Muscle of arm (tissue), 14 donors: ENCODE results near the gene CEP89. TPM values are rescaled to one million over a fixed set of nuclear protein-coding genes. Genes with fewer than 3 reads are reported as not detected.
"Not testable (repeated sequence)": the region's sequence is repeated elsewhere in the genome, so short reads cannot be mapped to it uniquely, and the experiment has no call there.

Experiments
- DNase-seq: peaks from one replicate; pipeline ENCODE4 v3.0.0-alpha.2; 2013
- long read RNA-seq, 11 donors: transcript quantifications; one replicate each; lab custom pipeline, GENCODE V29; 2026
- polyA plus RNA-seq, 12 donors: library from polyadenylated mRNA; unstranded; fragments of 120-200 nt; gene quantifications; one replicate each; pipeline ENCODE4 v1.2.1, GENCODE V29; 2013; ENCODE audit not compliant: insufficient read length in 12 of 12

Gene CEP89
- polyA plus RNA-seq, result 10 to 100 TPM in 11 of 12 donors, not detected in 1; 16.9 to 31.0 (median 18.8) TPM
- long read RNA-seq, donor 1, transcript CEP89-207 (2 exons, 2,903 nt), result major isoform, 5 of 6 reads
- long read RNA-seq, donor 1, partial matches to known transcripts, result 0 of 6 reads
- long read RNA-seq, donor 1, other reads (novel, unspliced or antisense), result 0 of 6 reads
- long read RNA-seq, donor 2, full-length matches to known transcripts, result 2 of 2 reads
- long read RNA-seq, donor 2, partial matches to known transcripts, result 0 of 2 reads
- long read RNA-seq, donor 2, other reads (novel, unspliced or antisense), result 0 of 2 reads
- long read RNA-seq, donor 3, partial matches to known transcripts, result 0 of 2 reads
- long read RNA-seq, donor 3, other reads (novel, unspliced or antisense), result 0 of 2 reads
- long read RNA-seq, donor 4, result 0 reads
- long read RNA-seq, donor 5, partial matches to known transcripts, result 8 of 12 reads
- long read RNA-seq, donor 5, other reads (novel, unspliced or antisense), result 0 of 12 reads
- long read RNA-seq, donor 6, partial matches to known transcripts, result 0 of 1 reads
- long read RNA-seq, donor 6, other reads (novel, unspliced or antisense), result 0 of 1 reads
- long read RNA-seq, donor 7, partial matches to known transcripts, result 0 of 1 reads
- long read RNA-seq, donor 7, other reads (novel, unspliced or antisense), result 0 of 1 reads
- long read RNA-seq, donor 8, full-length matches to known transcripts, result 2 of 8 reads
- long read RNA-seq, donor 8, partial matches to known transcripts, result 6 of 8 reads
- long read RNA-seq, donor 8, other reads (novel, unspliced or antisense), result 0 of 8 reads
- long read RNA-seq, donor 9, full-length matches to known transcripts, result 8 of 8 reads
- long read RNA-seq, donor 9, partial matches to known transcripts, result 0 of 8 reads
- long read RNA-seq, donor 9, other reads (novel, unspliced or antisense), result 0 of 8 reads
- long read RNA-seq, donor 10, partial matches to known transcripts, result 0 of 3 reads
- long read RNA-seq, donor 10, other reads (novel, unspliced or antisense), result 0 of 3 reads
- long read RNA-seq, donor 11, full-length matches to known transcripts, result 4 of 4 reads
- long read RNA-seq, donor 11, partial matches to known transcripts, result 0 of 4 reads
- long read RNA-seq, donor 11, other reads (novel, unspliced or antisense), result 0 of 4 reads

DNA sequence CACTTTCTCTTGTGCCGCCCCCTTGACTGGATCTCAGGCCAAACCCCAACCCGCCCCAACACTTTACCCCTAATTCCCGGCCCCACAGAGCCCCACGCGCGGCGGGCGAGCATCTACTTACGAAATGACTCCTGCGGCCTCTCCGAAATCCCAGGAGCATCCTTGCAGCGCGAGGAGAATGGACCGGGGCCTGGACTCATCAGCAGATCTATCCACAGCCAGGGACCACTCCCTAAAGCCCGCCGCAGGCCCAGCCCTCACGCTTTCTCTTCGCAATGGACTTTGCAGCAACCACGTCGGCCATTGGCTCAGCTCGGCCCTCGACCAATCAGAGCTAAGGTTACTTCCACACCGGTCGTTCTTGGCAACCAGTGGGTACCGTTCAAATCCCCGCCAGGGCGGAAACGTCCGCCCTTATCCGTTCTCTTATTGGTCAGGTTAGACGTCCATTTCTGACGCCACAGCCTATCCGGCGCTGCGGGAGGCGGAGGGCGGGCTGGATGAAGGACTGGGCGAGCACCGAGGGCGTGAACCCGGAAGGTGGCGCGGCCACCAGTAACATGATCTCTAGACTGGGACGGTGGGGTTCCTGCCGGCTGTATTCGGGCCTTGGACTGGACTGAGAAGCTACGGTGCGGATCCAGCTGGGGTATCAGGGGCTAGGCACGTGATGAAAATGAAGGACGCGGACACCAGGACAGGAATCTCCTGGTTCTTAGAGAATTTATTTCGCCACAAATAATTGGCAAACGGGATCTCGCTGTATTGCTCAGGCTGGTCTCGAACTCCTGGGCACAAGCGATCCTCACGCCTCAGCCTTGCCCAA, at the start of gene CEP89, which contains the start of gene FAAP24:
Gene CEP89, minus strand, starts transcription at position 244 of the 826 bp plus-strand sequence. Its CDS starts 84 bp downstream, at position 160.
Gene FAAP24, plus strand, starts transcription at position 528 of the 826 bp plus-strand sequence. CDS start 955 bp downstream, outside the sequence.
- DNase-seq, result peak; percentile 100

DNA sequence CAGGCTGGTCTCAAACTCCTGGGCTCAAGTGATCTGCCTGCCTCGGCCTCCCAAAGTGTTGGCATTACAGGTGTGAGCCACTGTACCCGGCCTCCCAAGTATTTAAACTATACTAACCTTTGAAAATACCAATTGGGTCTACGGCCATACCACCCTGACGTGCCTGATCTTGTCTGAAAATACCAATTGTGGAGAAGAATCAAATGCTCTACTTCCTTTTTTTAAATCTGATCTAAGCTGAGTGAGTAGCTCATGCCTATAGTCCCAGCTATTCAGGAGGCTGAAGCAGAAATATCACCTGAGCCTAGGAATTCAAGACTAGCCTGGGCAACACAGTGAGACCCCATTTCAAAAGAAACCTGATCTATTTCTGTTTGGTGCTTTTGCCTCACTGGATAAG, 39.1 kb upstream of the CEP89 start:
- not testable (repeated sequence) for DNase-seq

DNA sequence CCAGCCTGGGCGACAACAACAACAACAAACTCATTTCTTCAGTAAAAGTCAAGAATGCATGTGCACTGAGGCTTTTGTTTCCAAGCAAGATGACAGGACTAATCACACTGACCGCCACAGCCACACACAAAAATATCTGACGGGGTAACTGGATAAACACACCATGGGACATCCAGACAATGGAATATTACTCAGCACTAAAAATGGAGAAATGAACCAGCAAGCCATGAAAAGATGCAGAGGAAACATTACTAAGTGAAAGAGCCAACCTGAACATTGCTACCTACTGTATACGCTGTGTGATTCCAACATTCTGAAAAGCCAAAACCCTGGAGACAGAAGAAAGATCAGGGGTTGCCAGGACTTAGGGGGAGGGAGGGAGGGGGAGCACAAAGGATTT, 37.0 kb upstream of the CEP89 start:
- no peak for DNase-seq

DNA sequence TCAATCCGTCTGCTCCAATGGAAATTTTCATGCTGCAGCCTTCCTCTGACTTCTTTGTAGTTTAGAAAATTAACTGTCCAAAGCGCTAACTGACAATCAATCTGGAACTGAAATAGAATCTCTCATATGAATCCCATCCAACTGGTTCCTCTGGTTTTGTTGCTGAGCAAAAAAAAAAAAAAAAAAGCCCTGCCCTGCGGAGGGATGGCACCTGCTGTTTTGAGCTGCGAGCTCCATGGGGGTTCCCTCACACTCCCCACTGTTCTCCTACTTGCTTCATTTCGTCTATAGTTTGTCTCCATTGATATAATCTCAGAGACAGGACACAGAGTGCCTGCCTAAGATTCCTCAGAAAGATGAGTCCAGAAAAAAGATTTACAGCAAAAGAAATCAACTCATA, 33.7 kb upstream of the CEP89 start:
- DNase-seq, result no peak

DNA sequence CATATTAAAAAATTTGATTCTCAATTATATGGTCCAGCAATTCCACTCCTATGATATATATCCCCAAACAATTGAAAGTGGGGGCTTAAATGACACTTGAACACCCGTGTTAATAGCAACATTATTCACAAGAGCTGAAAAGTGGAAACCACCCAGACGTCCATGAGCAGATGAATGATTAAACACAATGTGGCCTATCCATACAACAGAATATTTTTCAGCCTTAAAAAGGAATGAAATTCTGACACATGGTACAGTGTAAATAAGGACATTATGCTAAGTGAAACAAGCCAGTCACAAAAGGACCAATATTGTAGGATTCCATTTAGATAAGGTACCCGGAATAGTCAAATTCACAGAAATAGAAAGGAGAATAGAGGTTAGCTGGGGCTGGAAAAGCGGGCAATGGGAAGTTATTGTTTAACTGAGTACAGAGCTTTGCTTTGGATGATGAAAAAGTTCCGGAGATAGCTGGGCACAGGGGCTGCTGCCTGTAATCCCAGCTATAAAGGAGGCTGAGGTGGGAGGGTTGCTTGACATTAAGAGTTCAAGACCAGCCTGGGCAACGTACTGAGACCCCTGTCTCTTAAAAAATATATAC, 31.8 kb upstream of the CEP89 start:
- not testable (repeated sequence) for DNase-seq

DNA sequence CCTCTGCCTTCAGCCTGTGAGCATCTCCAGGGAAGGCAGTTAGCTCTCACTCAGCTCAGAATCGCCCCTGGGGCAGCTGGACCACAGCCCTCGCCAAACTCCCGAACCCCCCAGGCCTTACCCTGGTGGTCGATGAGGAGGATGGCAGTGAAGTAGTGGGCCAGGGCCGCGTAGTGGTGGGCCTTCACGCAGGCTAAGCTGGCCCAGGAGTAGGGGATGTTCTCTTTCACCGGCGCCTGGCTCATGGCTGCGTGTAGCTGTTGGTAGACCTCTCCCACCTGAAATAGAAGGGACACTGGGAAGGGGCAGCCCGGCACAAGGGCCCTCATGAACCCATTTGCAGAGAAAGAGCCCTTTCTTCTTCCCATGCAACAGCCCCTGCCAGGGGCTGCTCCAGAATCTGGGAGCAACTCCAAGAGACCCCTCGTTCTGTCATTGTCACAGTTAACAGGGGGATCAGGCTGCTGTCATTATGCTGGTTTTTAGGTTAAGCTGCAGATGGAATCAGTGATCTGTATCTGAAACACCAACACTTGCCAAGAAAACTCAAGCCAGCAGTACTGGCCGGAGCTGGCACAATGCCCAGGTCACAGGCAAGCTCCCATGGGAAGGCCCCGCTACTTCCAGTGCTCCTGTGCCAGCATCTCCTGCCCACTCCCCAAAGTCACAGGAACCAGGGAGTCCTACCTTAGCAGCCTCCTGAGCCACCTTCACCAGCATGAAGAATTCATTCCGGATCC, 30.5 kb upstream of the CEP89 start:
- not testable (repeated sequence) for DNase-seq

DNA sequence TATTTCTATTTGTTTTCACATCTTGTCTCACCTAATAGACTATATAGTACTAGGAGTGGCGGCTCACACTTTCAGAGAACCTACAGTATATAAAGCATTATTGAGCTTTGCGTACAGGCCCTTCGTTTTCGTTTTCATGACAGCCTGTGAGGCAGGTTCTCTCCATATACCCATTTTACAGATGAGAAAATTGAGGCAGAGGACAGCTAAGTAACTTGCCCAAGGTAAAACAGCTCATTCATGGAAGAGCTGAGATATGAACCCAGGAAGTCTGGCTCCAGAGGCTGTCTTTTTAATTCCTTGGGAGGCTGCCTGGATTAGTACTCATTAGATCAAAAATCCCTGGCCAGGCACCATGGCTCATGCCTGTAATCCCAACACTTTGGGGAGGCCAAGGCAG, 29.2 kb upstream of the CEP89 start:
- no peak for DNase-seq

DNA sequence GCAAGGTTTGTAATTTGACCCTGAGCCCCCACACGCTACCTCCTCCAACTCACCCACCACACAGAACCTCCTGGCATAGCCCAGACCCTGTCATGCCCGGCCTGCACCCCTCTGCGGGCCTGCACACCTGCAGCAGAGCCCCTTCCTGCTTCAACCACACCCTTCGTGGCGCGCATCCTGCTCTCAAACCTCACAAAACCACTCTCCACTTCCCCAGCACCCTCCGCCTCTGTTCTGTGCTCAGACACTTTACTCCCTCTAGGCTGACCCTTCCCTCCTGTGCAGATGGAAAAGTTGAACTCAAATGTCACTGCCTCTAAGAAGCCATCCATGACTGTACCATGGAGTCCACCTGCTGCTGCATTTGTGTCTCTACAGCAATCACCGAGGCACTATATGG, 28.8 kb upstream of the CEP89 start:
- no peak for DNase-seq

DNA sequence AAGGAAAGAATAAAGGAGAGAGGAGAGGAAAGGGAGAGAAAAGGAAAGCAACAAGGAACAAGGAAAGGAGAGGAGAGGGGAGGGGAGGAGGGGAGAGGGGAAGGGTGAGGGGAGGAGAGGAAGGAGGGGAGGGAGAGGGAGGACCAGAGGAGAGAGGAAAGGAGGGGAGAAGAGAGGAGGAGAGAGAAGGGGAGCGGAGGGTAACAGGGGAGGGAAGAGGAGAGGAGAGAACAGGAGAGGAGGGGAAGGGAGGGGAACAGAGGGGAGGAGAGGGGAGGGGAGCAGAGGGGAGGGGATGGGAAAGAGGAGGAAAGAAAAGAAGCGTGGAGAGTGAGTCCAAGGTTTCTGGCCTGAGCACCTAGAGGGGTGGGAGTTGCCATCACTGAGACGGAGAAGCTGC, 27.0 kb upstream of the CEP89 start:
- no peak for DNase-seq

DNA sequence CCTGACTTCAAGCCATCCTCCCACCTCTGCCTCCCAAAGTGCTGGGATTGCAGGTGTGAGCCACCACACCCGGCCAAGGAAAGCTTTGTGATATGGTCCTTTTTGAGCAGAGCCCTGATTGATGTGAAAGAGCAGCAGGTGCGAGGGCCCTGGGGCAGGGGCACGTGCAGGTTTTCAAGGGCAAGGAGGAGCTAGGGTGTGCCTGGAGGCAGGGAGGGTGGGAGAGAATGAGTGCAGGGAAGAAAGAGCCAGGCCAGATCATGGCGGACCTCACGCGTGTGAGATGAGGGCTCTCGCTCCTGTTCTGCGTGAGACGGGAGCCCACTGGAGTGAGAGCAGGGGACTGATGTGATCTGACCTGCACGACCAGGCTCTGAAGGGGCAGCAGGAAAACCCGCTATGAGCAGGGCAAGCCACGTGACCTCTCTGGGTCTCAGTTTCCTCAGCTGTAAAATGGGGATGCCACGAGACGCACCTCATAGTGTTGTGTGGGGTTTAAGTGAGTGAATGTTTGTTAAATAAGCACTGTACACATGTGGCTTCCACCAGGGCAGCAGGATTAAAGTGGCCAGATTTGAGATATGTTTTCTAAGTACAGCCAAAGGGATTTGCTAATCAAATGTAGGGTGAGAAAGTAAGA, 26.1 kb upstream of the CEP89 start:
- DNase-seq, result no peak

DNA sequence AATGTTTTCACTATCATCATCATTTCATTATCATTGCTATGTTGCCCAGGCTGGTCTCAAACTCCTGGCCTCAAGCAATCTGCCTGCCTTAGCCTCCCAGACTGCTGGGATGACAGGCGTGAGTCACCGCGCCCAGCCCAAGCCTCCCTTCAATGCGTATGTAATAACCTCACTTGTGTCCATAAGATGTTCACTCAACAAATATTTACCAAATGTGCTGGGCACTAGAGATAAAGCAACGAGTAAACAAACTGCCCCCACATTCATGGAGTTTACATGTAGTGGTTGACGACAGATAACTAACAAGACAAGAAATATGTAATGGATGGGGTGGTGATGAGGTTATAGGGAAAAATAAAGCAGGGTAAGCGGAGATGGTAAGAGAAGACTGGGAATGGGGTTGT, 25.3 kb upstream of the CEP89 start:
- not testable (repeated sequence) for DNase-seq

DNA sequence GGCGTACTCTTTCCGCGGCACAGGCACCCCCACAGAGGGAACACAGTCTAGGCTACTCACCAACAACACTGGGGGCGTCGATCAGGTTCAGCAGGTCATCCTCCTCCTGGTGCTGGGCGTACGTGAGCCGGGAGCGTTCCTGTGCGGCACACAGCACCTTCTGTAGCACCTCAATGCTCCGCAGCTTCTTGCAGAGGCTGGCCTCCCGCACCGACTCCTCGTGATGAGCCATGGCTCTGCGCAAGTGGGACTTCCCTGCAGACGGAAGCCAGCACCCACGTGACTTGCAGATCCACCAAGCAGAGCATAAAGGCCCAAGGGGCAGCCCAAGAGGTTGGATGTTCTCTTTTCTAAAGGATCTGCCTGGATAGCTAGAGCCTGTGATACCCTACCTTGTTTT, 24.2 kb upstream of the CEP89 start:
- DNase-seq, result not testable (repeated sequence)

DNA sequence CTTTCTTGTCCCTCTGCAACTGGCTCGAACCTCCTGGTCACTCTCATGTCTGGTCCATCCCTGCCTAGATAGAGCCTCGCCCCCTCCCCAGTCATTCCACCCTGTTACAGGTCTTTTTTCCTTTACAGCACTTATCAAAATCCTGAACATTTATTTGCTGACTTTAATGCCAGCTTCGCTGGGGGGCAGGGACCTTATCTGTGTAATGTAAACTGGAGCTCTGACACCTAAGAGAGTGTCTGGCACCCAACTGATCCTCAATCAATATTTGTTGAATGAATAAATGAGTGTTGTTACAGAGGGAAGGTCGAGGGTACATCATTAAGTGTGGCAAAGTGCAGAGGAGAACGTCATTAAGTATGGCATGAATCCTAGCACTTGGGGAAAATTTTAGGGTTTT, 17.0 kb upstream of the CEP89 start:
- DNase-seq, result no peak

DNA sequence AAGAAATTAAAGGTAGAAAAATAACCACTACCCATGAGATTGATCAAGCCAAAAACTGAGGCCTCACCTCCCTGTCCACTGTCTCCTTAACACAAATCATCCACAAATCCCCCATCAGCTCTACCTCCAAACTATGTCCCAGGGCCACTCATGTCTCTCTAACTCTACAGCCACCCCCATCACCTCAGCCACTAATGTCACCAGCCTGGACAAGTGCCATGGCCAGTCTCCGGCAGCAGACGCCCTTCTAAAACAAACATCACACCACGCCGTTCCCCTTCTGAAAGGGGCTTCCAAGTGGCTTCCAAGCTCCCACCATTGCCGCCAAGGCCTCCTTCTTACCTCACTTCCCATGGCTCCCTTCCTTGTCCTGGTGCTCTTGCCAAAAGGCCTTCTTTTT, 16.5 kb upstream of the CEP89 start:
- not testable (repeated sequence) for DNase-seq

DNA sequence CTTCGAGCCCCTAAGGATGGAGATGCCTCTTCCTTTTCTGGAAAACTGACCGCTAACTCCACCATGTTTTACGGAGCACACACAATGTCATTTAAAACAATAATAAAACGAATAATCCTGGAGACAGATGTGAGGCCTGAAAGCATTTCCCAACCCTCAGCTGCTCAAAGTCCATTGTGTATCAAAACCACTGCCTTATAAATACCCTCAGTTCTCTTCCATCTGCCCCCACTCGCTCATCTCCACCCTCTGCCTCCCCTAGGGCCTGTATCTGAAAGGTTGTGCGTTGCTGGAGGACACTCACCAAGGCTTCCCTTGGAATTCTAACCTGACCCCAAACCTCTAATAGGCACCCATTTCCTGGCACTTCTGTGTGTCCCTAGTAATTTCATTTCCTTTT, 10.7 kb upstream of the CEP89 start:
- not testable (repeated sequence) for DNase-seq

DNA sequence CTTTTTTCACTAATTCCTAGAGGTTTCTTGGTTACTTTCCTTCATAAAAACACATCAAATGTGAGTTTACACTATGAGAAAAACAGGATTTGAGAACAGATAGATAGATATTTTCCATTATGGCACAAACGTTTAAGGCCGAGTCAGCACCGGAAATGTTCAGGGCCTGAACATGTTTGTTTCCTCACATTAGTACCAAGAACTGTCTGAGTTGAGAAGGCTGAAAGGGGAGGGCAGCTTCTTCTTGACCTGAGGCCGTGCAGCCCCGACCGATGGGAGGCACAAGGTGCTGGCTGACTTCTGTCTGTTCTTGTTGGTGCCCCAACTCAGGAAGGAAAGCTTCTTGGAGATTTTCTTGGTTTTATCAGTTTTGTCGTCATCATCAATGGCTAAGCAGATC, 8.0 kb upstream of the CEP89 start:
- DNase-seq, result not testable (repeated sequence)

DNA sequence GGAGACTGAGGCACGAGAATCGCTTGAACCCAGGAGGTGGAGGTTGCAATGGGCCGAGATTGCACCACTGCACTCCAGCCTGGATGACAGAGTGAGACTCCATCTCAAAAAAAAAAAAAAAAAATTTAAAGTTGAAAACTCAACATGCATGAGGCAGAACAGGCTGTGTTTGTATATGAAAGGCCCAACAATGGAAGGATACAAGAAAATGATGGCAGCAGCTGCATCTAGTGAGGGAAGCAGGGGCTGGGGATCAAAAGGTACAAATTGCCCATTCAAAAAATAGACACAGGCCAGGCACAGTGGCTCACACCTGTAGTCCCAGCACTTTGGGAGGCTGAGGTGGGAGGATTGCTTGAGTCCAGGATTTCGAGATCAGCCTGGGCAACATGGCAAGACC, 6.1 kb upstream of the CEP89 start:
- DNase-seq, result not testable (repeated sequence)

DNA sequence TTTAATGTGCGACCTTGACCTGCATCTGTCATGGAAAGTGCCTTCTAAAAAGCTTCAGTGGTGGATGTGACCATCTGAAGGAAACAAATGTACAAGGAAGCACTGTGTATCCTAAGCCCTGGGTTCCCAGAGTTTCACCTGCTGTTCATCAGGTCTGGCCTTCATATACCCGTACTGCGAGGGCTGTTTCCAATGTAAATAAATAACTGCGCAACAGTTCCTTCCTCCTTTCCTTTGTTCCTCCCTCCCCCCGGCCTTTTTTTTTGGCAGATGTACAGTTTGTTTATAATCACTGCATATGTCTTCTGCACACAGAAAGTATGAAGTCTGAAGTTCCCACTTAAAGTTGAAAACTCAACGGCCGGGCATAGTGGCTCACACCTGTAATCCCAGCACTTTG, 5.5 kb upstream of the CEP89 start:
- no peak for DNase-seq

DNA sequence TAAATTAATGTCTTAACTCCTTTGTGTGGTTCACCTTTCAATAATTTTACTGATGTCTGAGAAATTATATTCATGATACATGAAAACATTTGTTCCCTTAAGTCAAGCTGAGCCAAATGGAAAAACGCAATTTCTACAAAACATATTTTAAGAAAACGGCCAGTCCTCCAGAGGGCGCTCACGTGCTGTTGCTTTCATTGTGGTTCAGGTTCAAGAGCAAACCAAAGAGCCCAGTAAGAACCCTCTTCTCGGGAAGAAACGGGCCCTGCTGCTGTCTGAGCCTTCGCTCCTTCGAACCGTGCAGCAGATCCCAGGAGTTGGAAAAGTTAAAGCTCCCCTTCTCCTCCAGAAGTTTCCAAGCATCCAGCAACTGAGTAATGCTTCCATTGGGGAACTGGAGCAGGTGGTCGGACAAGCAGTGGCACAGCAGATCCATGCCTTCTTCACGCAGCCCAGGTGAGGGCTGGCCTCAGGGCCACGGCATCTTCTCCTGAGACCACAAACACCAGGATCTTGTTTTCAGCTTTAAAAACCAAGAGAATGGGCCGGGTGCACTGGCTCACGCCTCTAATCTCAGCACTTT, 4.6 kb upstream of the CEP89 start:
- DNase-seq, result peak; percentile 51
